ENCODE measurements around the gene ZFX. TPM values are rescaled to one million over a fixed set of nuclear protein-coding genes. Genes with fewer than 3 reads are reported as not detected.

Gene ZFX
- total RNA-seq, 1 donor from 2014 or later: 32.8 TPM

GRCh38 chrX:24167719-24168472 is 18.4 kb downstream of the ZFX start:
- Histone ChIP-seq H3K27ac (replicated peaks) (no peak overlapping the region), H3K9me3 (replicated peaks) (no peaks in the 10 kb centered on the region), H3K4me3 (no peak overlapping the region), H3K4me1 (peaks cover 83% of the 10 kb centered on the region), H3K27me3 (ENCODE audit: low read depth) (no peaks in the 10 kb centered on the region), H3K36me3 (peaks cover 7% of the 10 kb centered on the region)
- no peak for DNase-seq
- intact Hi-C loops (cut with micrococcal nuclease): no loop called here
- TF ChIP-seq CTCF (IDR thresholded peaks at IDR 0.05; ENCODE audit: borderline replicate concordance): no peak

- intact Hi-C loops (cut with micrococcal nuclease): no loop called here
- no peak for DNase-seq
- peaks cover 89% of the 10 kb centered on the region for H3K4me1 ChIP-seq
- no peaks in the 10 kb centered on the region for H3K9me3 ChIP-seq (replicated peaks)
- H3K27ac ChIP-seq (replicated peaks): no peak overlapping the region
- no peak overlapping the region for H3K4me3 ChIP-seq
- TF ChIP-seq CTCF (IDR thresholded peaks at IDR 0.05; ENCODE audit: borderline replicate concordance): no peak
- H3K36me3 ChIP-seq: peaks cover 10% of the 10 kb centered on the region
- no peaks in the 10 kb centered on the region for H3K27me3 ChIP-seq (ENCODE audit: low read depth)
These were observed 19.3 kb downstream of the ZFX start for GRCh38 chrX:24168807-24169206.

- H3K36me3 ChIP-seq: peaks cover 14% of the 10 kb centered on the region
- no peak overlapping the region for H3K4me3 ChIP-seq
- no peak overlapping the region for H3K27ac ChIP-seq (replicated peaks)
- no peaks in the 10 kb centered on the region for H3K9me3 ChIP-seq (replicated peaks)
- H3K27me3 ChIP-seq (ENCODE audit: low read depth): no peaks in the 10 kb centered on the region
- TF ChIP-seq CTCF (IDR thresholded peaks at IDR 0.05; ENCODE audit: borderline replicate concordance): no peak
- intact Hi-C loops (cut with micrococcal nuclease): no loop called here
- peaks cover 89% of the 10 kb centered on the region for H3K4me1 ChIP-seq
- no peak for DNase-seq
These were observed 19.7 kb downstream of the ZFX start for GRCh38 chrX:24169211-24169610.

GRCh38 chrX:24173115-24173847 is 23.8 kb downstream of the ZFX start:
- H3K27ac ChIP-seq (replicated peaks): peak overlapping the region; percentile 44
- no peak overlapping the region for H3K4me3 ChIP-seq
- no peaks in the 10 kb centered on the region for H3K27me3 ChIP-seq (ENCODE audit: low read depth)
- H3K36me3 ChIP-seq: peaks cover 30% of the 10 kb centered on the region
- no peak for TF ChIP-seq CTCF (IDR thresholded peaks at IDR 0.05; ENCODE audit: borderline replicate concordance)
- H3K4me1 ChIP-seq: peaks cover 52% of the 10 kb centered on the region
- no peaks in the 10 kb centered on the region for H3K9me3 ChIP-seq (replicated peaks)
- intact Hi-C loops (cut with micrococcal nuclease): no loop called here
- no peak for DNase-seq

- no peaks in the 10 kb centered on the region for H3K9me3 ChIP-seq (replicated peaks)
- no peak for TF ChIP-seq CTCF (IDR thresholded peaks at IDR 0.05; ENCODE audit: borderline replicate concordance)
- DNase-seq: no peak
- intact Hi-C loops (cut with micrococcal nuclease): no loop called here
- H3K4me3 ChIP-seq: no peak overlapping the region
- H3K27me3 ChIP-seq (ENCODE audit: low read depth): no peaks in the 10 kb centered on the region
- peaks cover 33% of the 10 kb centered on the region for H3K4me1 ChIP-seq
- no peak overlapping the region for H3K27ac ChIP-seq (replicated peaks)
- peaks cover 50% of the 10 kb centered on the region for H3K36me3 ChIP-seq
These were observed 25.7 kb downstream of the ZFX start for GRCh38 chrX:24175276-24175675.
